H9 (cell line): Measurements from ENCODE around the gene SRGAP2C. TPM values are rescaled to one million over a fixed set of nuclear protein-coding genes. Genes with fewer than 3 reads are reported as not detected.
"Not testable (repeated sequence)": the region's sequence is repeated elsewhere in the genome, so short reads cannot be mapped to it uniquely, and the experiment has no call there.

Source experiments
- DNase-seq: peaks from one replicate; pipeline ENCODE4 v3.0.0-alpha.2; 2017
- H2AFZ ChIP-seq: one replicate; pipeline ENCODE4 v1.6.1; 2013; ENCODE audit warnings: mild to moderate bottlenecking, low read length, control low read depth, moderate library complexity
- H2AK5ac ChIP-seq: 2 replicates; pipeline ENCODE4 v1.6.1; 2013; ENCODE audit warnings: low read length, control low read depth, mixed read lengths; ENCODE audit not compliant: insufficient read length
- H2BK120ac ChIP-seq: one replicate; pipeline ENCODE4 v1.6.1; 2013; ENCODE audit warnings: low read depth, mild to moderate bottlenecking, low read length, control low read depth, inconsistent platforms; ENCODE audit not compliant: poor library complexity, severe bottlenecking
- H2BK12ac ChIP-seq: 2 replicates; pipeline ENCODE4 v1.6.1; 2013; ENCODE audit warnings: low read length, control low read depth, mixed read lengths, low read depth; ENCODE audit not compliant: insufficient read length
- H2BK15ac ChIP-seq: 2 replicates; pipeline ENCODE4 v1.6.1; 2013; ENCODE audit warnings: low read depth, low read length, control low read depth
- H2BK20ac ChIP-seq: one replicate; pipeline ENCODE4 v1.6.1; 2013; ENCODE audit warnings: low read depth, mild to moderate bottlenecking, low read length, control low read depth, inconsistent platforms; ENCODE audit not compliant: poor library complexity, severe bottlenecking
- H2BK5ac ChIP-seq: 2 replicates; pipeline ENCODE4 v1.6.1; 2013; ENCODE audit warnings: low read length, control low read depth, mixed read lengths; ENCODE audit not compliant: insufficient read length
- H3K14ac ChIP-seq: 2 replicates; pipeline ENCODE4 v1.6.1; 2013; ENCODE audit warnings: low read length, control low read depth; ENCODE audit not compliant: insufficient read depth
- H3K18ac ChIP-seq: 2 replicates; pipeline ENCODE4 v1.6.1; 2013; ENCODE audit warnings: low read depth, mild to moderate bottlenecking, mixed read lengths, low read length, control low read depth; ENCODE audit not compliant: insufficient read length
- H3K23ac ChIP-seq: 2 replicates; pipeline ENCODE4 v1.6.1; 2013; ENCODE audit warnings: low read length, control low read depth, mixed read lengths, low read depth; ENCODE audit not compliant: insufficient read length
- H3K23me2 ChIP-seq: 2 replicates; pipeline ENCODE4 v1.6.1; 2013; ENCODE audit warnings: low read depth, mild to moderate bottlenecking, mixed read lengths, low read length, control low read depth; ENCODE audit not compliant: insufficient read length, poor library complexity, severe bottlenecking
- H3K27ac ChIP-seq: 2 replicates; pipeline ENCODE4 v1.5.1; 2013; ENCODE audit warnings: low read length, control low read depth, mixed read lengths, low read depth; ENCODE audit not compliant: insufficient read length
- H3K27me3 ChIP-seq: 2 replicates; pipeline ENCODE4 v1.6.1; 2013; ENCODE audit warnings: low read length, control low read depth, inconsistent platforms; ENCODE audit not compliant: insufficient read depth
- H3K4ac ChIP-seq: 2 replicates; pipeline ENCODE4 v1.6.1; 2013; ENCODE audit warnings: low read depth, mild to moderate bottlenecking, control low read depth, inconsistent platforms, low read length, moderate library complexity
- H3K4me1 ChIP-seq: 2 replicates; pipeline ENCODE4 v1.6.1; 2013; ENCODE audit warnings: low read length, control low read depth, inconsistent platforms; ENCODE audit not compliant: insufficient read depth
- H3K4me2 ChIP-seq: 2 replicates; pipeline ENCODE4 v1.6.1; 2013; ENCODE audit warnings: low read length, control low read depth, mixed read lengths; ENCODE audit not compliant: insufficient read length, insufficient read depth
- H3K56ac ChIP-seq: 2 replicates; pipeline ENCODE4 v1.6.1; 2013; ENCODE audit warnings: low read depth, mild to moderate bottlenecking, mixed read lengths, low read length, control low read depth; ENCODE audit not compliant: insufficient read length
- H3K79me1 ChIP-seq: 2 replicates; pipeline ENCODE4 v1.6.1; 2013; ENCODE audit warnings: low read depth, mild to moderate bottlenecking, moderate library complexity, low read length, control low read depth, inconsistent platforms; ENCODE audit not compliant: insufficient read depth, poor library complexity, severe bottlenecking
- H3K79me2 ChIP-seq: 2 replicates; pipeline ENCODE4 v1.6.1; 2013; ENCODE audit warnings: low read length, control low read depth, inconsistent platforms; ENCODE audit not compliant: insufficient read depth
- H3K9ac ChIP-seq: 2 replicates; pipeline ENCODE4 v1.6.1; 2013; ENCODE audit warnings: low read length, control low read depth, mixed read lengths; ENCODE audit not compliant: insufficient read length; ENCODE audit errors: extremely low read depth
- H3K9me3 ChIP-seq: one replicate; pipeline ENCODE4 v1.6.1; 2013; ENCODE audit warnings: low read depth, low read length, inconsistent platforms; ENCODE audit not compliant: control insufficient read depth
- H3T11ph ChIP-seq: one replicate; pipeline ENCODE4 v1.6.1; 2013; ENCODE audit warnings: mild to moderate bottlenecking, low read length, control low read depth, inconsistent platforms
- H4K20me1 ChIP-seq: one replicate; pipeline ENCODE4 v1.6.1; 2013; ENCODE audit not compliant: control insufficient read depth, insufficient read length, insufficient read depth
- H4K5ac ChIP-seq: 2 replicates; pipeline ENCODE4 v1.6.1; 2013; ENCODE audit warnings: low read depth, mild to moderate bottlenecking, mixed read lengths, low read length, control low read depth; ENCODE audit not compliant: insufficient read length
- H4K8ac ChIP-seq: replicated peaks from 2 replicates; pipeline ENCODE4 v1.6.1; 2013; ENCODE audit warnings: low read length, control low read depth, mixed read lengths, low read depth; ENCODE audit not compliant: insufficient read length
- H4K91ac ChIP-seq: 2 replicates; pipeline ENCODE4 v1.6.1; 2013; ENCODE audit warnings: low read depth, mild to moderate bottlenecking, moderate library complexity, mixed read lengths, low read length, control low read depth; ENCODE audit not compliant: insufficient read length
- H3K27ac Mint-ChIP-seq, 3 experiments: 2 replicates in 2 of 3; 3 replicates in 1 of 3; pipeline ENCODE4 v1.8.0; 2020 to 2021; ENCODE audit warnings: mixed read lengths in 3 of 3, mild to moderate bottlenecking in 1 of 3, moderate library complexity in 1 of 3
- H3K27me3 Mint-ChIP-seq: 2 replicates; pipeline ENCODE4 v1.8.0; 2021; ENCODE audit warnings: low read depth, mild to moderate bottlenecking, moderate library complexity, mixed read lengths
- H3K36me3 Mint-ChIP-seq, 3 experiments: 2 replicates in 2 of 3; 3 replicates in 1 of 3; pipeline ENCODE4 v1.8.0; 2020 to 2021; ENCODE audit warnings: low read depth in 3 of 3, mixed read lengths in 3 of 3; ENCODE audit not compliant: insufficient read depth in 1 of 3
- H3K4me1 Mint-ChIP-seq, 2 experiments: 2 replicates each; pipeline ENCODE4 v1.8.0; 2020; ENCODE audit warnings: mixed read lengths in 2 of 2
- H3K4me3 Mint-ChIP-seq, 2 experiments: 2 replicates in 1 of 2; 3 replicates in 1 of 2; pipeline ENCODE4 v1.8.0; 2020 to 2021; ENCODE audit warnings: mild to moderate bottlenecking in 2 of 2, mixed read lengths in 2 of 2, moderate library complexity in 1 of 2
- H3K9me3 Mint-ChIP-seq, 2 experiments: 2 replicates in 1 of 2; 3 replicates in 1 of 2; pipeline ENCODE4 v1.8.0; 2020; ENCODE audit warnings: mild to moderate bottlenecking in 2 of 2, mixed read lengths in 2 of 2, moderate library complexity in 1 of 2
- WGBS: extraction: QIAGEN DNeasy Blood & Tissue Kit; methylation state at CpG from one replicate; pipeline ENCODE4 v1.1.7; 2013; ENCODE audit warnings: missing lambda C conversion rate, low lambda C conversion rate, mixed read lengths; ENCODE audit not compliant: insufficient read length; ENCODE audit errors: extremely low coverage; 5-methylcytosine and 5-hydroxymethylcytosine counted together
- total RNA-seq: library from RNA; stranded (reverse); gene quantifications from 2 replicates; pipeline ENCODE4 v1.2.1, GENCODE V29; 2021

The SRGAP2C gene
- total RNA-seq, 1 experiment from 2014 or later: 16.5 TPM

- not testable (repeated sequence) for H3K14ac ChIP-seq, H2AFZ ChIP-seq, H3K18ac ChIP-seq, H3K23ac ChIP-seq, H2AK5ac ChIP-seq, H3K27me3 Mint-ChIP-seq, H3K79me1 ChIP-seq, H3K4me1 Mint-ChIP-seq, H2BK5ac ChIP-seq, H2BK20ac ChIP-seq, H2BK120ac ChIP-seq, H3K4me3 Mint-ChIP-seq, H3T11ph ChIP-seq, H3K9me3 ChIP-seq, H2BK12ac ChIP-seq, H4K8ac ChIP-seq, H3K27ac Mint-ChIP-seq, H3K4ac ChIP-seq, H3K27me3 ChIP-seq, H2BK15ac ChIP-seq, H3K4me2 ChIP-seq, H3K56ac ChIP-seq, H3K9me3 Mint-ChIP-seq, H3K9ac ChIP-seq, H3K23me2 ChIP-seq, H4K5ac ChIP-seq, DNase-seq, H3K36me3 Mint-ChIP-seq, H4K91ac ChIP-seq, H3K79me2 ChIP-seq, H3K4me1 ChIP-seq, H4K20me1 ChIP-seq, H3K27ac ChIP-seq
- no CpG with 5 or more reads among the region's 7 CpGs for WGBS
Observed at GRCh38 chr1:121361451-121362233, 176.9 kb downstream of the SRGAP2C start.

GRCh38 chr1:121362234-121362883 is 177.6 kb downstream of the SRGAP2C start:
- H3K4me1 ChIP-seq, H3K23ac ChIP-seq, H3K27me3 ChIP-seq, H3K4me3 Mint-ChIP-seq, H3K79me2 ChIP-seq, H2AK5ac ChIP-seq, H3K14ac ChIP-seq, H3K56ac ChIP-seq, H3K23me2 ChIP-seq, H2BK12ac ChIP-seq, H2AFZ ChIP-seq, H4K20me1 ChIP-seq, H3K4me1 Mint-ChIP-seq, H3K9me3 Mint-ChIP-seq, H4K8ac ChIP-seq, H3T11ph ChIP-seq, H3K9me3 ChIP-seq, H3K9ac ChIP-seq, H3K36me3 Mint-ChIP-seq, H3K18ac ChIP-seq, H2BK120ac ChIP-seq, H2BK15ac ChIP-seq, H3K27ac Mint-ChIP-seq, H3K4me2 ChIP-seq, H4K91ac ChIP-seq, H2BK5ac ChIP-seq, H3K27me3 Mint-ChIP-seq, H4K5ac ChIP-seq, H3K4ac ChIP-seq, DNase-seq, H3K79me1 ChIP-seq, H3K27ac ChIP-seq, H2BK20ac ChIP-seq: not testable (repeated sequence)
- whole genome bisulfite sequencing: no CpG with 5 or more reads among the region's 4 CpGs
